ENCODE results near the gene EMILIN2. TPM values are rescaled to one million over a fixed set of nuclear protein-coding genes. Genes with fewer than 3 reads are reported as not detected.
A peak's percentile ranks its signal among the peaks of the same experiment; 100 is the strongest.

Gene EMILIN2
- total RNA-seq, 2 experiments from 2014 or later: 17.3 to 19.4 TPM

DNA sequence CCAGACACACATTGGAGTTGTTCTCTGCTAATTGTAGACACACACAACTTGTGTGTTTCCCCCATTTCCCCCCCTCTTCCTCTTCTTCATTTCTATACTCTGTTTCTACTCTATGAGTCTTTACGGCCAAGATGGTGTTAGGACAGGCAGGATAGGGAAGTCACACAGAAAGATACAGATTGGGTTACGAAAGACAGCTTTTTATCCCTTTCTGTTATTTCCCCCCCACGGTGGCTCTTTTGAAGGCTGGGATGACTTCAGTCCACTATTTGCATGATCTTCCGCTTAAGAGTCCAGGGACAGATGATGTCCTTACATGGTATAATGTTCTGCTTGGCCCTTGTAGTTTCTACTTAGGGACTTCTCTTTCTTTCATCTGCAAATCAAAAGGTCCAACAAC, 1.6 kb upstream of the EMILIN2 start:
- H3K9me3 Mint-ChIP-seq: no peaks in the 10 kb centered on the region
- ChIA-PET POLR2A (interaction anchor here (0.5 kb wide), 1 partner anchor 191 kb away, joined by 3 read pairs; no protein-coding TSS in a partner anchor), CTCF (interaction anchor here (0.7 kb wide), 1 partner anchor 144 kb away, joined by 3 read pairs; no protein-coding TSS in a partner anchor)
- H3K36me3 Mint-ChIP-seq (ENCODE audit: low read depth): no peaks in the 10 kb centered on the region
- DNase-seq (no peak), ATAC-seq (no peak)
- peaks cover 38% of the 10 kb centered on the region for H3K27me3 Mint-ChIP-seq
- no peak overlapping the region for H3K27ac Mint-ChIP-seq
- H3K4me1 Mint-ChIP-seq (ENCODE audit: low read depth): peaks cover 21% of the 10 kb centered on the region
- H3K4me3 Mint-ChIP-seq: no peak overlapping the region
- intact Hi-C loops (cut with micrococcal nuclease): loop anchor here (5.0 kb wide), 1 partner anchor 47 kb away; no protein-coding TSS in a partner anchor
- TF ChIP-seq, protein P1, sequence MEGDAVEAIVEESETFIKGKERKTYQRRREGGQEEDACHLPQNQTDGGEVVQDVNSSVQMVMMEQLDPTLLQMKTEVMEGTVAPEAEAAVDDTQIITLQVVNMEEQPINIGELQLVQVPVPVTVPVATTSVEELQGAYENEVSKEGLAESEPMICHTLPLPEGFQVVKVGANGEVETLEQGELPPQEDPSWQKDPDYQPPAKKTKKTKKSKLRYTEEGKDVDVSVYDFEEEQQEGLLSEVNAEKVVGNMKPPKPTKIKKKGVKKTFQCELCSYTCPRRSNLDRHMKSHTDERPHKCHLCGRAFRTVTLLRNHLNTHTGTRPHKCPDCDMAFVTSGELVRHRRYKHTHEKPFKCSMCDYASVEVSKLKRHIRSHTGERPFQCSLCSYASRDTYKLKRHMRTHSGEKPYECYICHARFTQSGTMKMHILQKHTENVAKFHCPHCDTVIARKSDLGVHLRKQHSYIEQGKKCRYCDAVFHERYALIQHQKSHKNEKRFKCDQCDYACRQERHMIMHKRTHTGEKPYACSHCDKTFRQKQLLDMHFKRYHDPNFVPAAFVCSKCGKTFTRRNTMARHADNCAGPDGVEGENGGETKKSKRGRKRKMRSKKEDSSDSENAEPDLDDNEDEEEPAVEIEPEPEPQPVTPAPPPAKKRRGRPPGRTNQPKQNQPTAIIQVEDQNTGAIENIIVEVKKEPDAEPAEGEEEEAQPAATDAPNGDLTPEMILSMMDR (IDR thresholded peaks at IDR 0.05): no peak

DNA sequence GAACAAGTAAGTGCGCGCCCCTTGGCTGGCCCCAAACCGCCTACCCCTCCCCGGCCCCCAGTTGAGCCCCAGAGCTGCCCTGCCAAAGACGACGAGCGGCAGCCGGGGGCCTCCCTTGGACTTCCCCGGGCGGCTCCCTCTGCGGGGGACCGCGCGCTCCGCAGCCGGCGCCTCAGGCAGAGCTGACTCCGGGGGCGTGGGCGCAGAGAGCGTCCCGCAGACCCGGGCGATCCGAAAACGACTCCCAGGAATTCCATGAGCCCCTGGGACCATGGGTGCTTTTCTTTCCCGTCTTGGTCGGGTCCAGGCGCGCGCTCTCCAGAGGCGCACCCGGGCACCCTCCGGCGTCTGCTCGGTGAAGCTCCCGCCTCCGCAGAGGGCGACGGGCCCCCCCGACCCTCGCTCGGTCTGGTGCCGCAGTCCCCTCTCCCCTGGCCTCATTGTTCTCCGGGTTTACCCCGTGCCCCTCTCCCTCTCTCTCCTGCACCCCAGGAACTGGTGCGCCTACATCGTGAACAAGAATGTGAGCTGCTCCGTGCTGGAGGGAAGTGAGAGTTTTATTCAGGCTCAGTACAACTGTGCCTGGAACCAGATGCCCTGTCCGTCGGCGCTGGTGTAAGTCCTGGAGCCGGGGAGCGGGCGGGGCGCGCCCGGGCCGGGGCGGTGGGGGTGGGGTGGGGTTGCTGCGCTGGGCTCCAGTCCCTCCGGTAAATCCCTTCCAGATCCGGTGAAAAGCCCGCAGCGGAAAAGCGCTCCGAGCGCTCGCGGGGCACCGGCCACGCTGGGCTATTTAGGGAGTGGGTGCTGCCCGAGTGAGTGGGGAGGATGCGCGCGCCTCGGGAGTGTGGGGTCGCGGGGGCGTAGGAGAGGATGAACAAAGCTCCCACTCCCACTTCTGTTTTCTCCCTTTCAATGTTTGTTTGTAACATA, 776 bp downstream of the EMILIN2 start:
- DNase-seq (peak; percentile 58), ATAC-seq (peak; percentile 67)
- H3K27ac Mint-ChIP-seq: no peak overlapping the region
- no peaks in the 10 kb centered on the region for H3K36me3 Mint-ChIP-seq (ENCODE audit: low read depth)
- peak overlapping the region; percentile 77 for H3K4me3 Mint-ChIP-seq
- CTCF ChIA-PET: interaction anchor here (0.8 to 1.2 kb wide), 3 partner anchors 63 to 544 kb away, joined by 3 read pairs; no protein-coding TSS in a partner anchor
- POLR2A ChIA-PET: interaction anchor here (0.6 to 1.3 kb wide), 4 partner anchors 10 to 313 kb away, joined by 3 to 4 read pairs (median 3); no protein-coding TSS in a partner anchor
- peaks cover 27% of the 10 kb centered on the region for H3K4me1 Mint-ChIP-seq (ENCODE audit: low read depth)
- intact Hi-C loops (cut with micrococcal nuclease): loop anchor here (5.0 kb wide), 1 partner anchor 45 kb away; no protein-coding TSS in a partner anchor
- H3K9me3 Mint-ChIP-seq: no peaks in the 10 kb centered on the region
- H3K27me3 Mint-ChIP-seq: peaks cover 41% of the 10 kb centered on the region
- TF ChIP-seq, protein P1 (IDR thresholded peaks at IDR 0.05): no peak

DNA sequence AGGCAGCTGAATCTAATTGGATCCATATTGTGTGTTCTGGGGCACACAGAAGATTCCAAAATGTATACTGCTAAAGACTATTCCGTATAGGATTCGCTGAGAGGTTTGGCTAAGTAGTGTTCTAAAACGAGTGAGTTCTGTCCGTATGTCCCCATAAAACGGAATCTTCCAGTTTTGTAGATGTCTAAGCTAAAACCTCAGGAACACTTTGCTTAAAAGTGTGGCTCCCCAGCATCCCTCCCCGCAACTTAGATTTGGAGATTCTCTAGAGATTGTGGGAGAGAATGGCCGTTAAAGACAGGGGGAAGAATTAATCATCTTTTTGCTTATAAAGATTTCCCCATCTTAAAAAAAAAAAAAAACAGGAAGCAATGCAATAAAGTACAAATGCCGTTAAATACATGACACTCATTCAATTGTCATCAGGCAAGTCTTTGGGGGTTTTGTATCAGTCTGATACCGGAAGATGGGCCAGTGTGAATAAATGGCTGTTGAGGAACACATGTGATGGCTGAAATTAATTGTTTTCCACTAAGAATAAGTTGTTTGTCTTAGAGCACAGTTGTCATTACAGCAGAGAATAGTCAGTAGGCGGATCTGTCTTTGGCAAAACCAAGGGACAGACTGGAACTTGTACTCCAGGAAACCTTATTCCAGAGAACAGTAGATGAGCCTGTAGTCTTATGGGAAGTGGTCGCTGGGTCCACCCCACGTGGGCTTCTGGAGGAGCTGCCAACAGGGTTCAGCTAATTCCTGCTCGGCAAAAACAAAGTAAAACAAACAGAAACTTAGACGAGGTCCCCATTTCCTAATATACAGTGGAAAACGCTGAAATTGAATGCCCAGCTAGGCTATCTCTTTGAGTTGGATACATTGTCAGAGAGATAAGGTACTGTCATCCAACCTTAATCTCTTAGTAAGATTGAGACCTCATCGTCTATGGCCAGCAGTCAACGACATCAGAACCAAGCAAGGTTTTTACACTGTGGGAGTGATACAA, 1.7 kb downstream of the EMILIN2 start:
- CTCF ChIA-PET: no interaction called here
- TF ChIP-seq, protein P1 (IDR thresholded peaks at IDR 0.05): no peak
- Mint-ChIP-seq H3K27ac (no peak overlapping the region), H3K4me1 (ENCODE audit: low read depth) (peaks cover 27% of the 10 kb centered on the region), H3K36me3 (ENCODE audit: low read depth) (no peaks in the 10 kb centered on the region), H3K4me3 (peak overlapping the region; percentile 77), H3K27me3 (peaks cover 40% of the 10 kb centered on the region), H3K9me3 (no peaks in the 10 kb centered on the region)
- POLR2A ChIA-PET: interaction anchor here (0.6 to 1.3 kb wide), 4 partner anchors 9 to 312 kb away, joined by 3 to 4 read pairs (median 3); no protein-coding TSS in a partner anchor
- intact Hi-C loops (cut with micrococcal nuclease): loop anchor here (5.0 kb wide), 1 partner anchor 44 kb away; no protein-coding TSS in a partner anchor
- no peak for DNase-seq
- ATAC-seq: peak; percentile 29

DNA sequence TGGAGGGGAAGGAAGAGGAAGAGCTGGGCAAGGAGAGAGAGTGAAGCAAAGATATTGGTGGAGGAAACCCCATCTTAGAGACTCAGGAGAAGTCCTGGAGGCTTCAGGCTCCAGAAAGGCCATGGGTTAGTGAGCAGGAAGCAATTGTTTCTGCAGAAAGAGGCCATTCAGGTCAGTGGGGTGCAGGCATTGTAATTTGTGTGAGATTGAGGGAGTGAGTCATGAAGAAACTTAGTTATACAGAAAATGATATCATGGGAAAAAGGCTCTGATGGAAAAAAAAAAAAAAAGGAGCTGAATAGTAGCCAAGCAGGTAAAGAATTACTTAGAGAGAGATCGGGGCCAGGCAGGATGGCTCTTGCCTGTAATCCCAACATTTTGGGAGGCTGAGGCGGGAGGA, 4.0 kb downstream of the EMILIN2 start:
- TF ChIP-seq, protein P1 (IDR thresholded peaks at IDR 0.05): no peak
- Mint-ChIP-seq H3K27me3 (peaks cover 33% of the 10 kb centered on the region), H3K36me3 (ENCODE audit: low read depth) (no peaks in the 10 kb centered on the region), H3K4me3 (no peak overlapping the region), H3K27ac (no peak overlapping the region), H3K9me3 (no peaks in the 10 kb centered on the region), H3K4me1 (ENCODE audit: low read depth) (peaks cover 27% of the 10 kb centered on the region)
- intact Hi-C loops (cut with micrococcal nuclease): no loop called here
- ATAC-seq (no peak), DNase-seq (peak; percentile 14)
- POLR2A ChIA-PET: interaction anchor here (0.6 kb wide), 1 partner anchor 69 kb away, joined by 3 read pairs; no protein-coding TSS in a partner anchor
- CTCF ChIA-PET: no interaction called here
